Right lung (tissue), 5 donors: ENCODE measurements around the gene FBXO36. TPM values are rescaled to one million over a fixed set of nuclear protein-coding genes. Genes with fewer than 3 reads are reported as not detected.
"Not testable (repeated sequence)": the region's sequence is repeated elsewhere in the genome, so short reads cannot be mapped to it uniquely, and the experiment has no call there.

Experiments used
- DNase-seq, 2 donors: peaks; one replicate each; pipeline ENCODE4 v3.0.0-alpha.2; 2013
- polyA plus RNA-seq, 5 donors: library from polyadenylated mRNA; unstranded; fragments of 120-200 nt; gene quantifications; one replicate each; pipeline versions ENCODE4 v1.2.1 to v1.2.3, GENCODE V29; 2013; ENCODE audit warnings: inconsistent platforms in 1 of 5, low replicate concordance in 1 of 5; ENCODE audit not compliant: insufficient read length in 5 of 5, insufficient read depth in 1 of 5

The FBXO36 gene
- polyA plus RNA-seq, 5 donors, result 4.9 to 5.9 (median 5.5) TPM

- no peak for DNase-seq
Measured at GRCh38 chr2:229909090-229909489, 13.2 kb upstream of the FBXO36 start.

GRCh38 chr2:229910147-229910831 lies 12.0 kb upstream of the FBXO36 start:
- no peak for DNase-seq

- DNase-seq, result no peak
Measured at GRCh38 chr2:229910832-229911412, 11.4 kb upstream of the FBXO36 start.

- DNase-seq, result no peak
Measured at GRCh38 chr2:229914171-229914570, 8.1 kb upstream of the FBXO36 start.

GRCh38 chr2:229917793-229918192 lies 4.5 kb upstream of the FBXO36 start:
- DNase-seq, result no peak

- DNase-seq, result peak in 1 of 2 donors; percentile 2
Measured at GRCh38 chr2:229920011-229920641, 2.2 kb upstream of the FBXO36 start.

- peak; percentile 62 for DNase-seq
Measured at GRCh38 chr2:229921101-229921891, 1.0 kb upstream of the FBXO36 start.

- DNase-seq, result peak; percentile 98 to 99
Measured at GRCh38 chr2:229921892-229922448, 333 bp upstream of the FBXO36 start, which contains the start of gene TRIP12. Gene TRIP12, minus strand, starts transcription at chr2:229922009. Its CDS starts 41,930 bp downstream, at chr2:229880079.

- not testable (repeated sequence) for DNase-seq
Measured at GRCh38 chr2:229924541-229924940, 2.2 kb downstream of the FBXO36 start.

- DNase-seq, result no peak
Measured at GRCh38 chr2:229925201-229925600, 2.9 kb downstream of the FBXO36 start.

GRCh38 chr2:229927817-229928321 lies 5.6 kb downstream of the FBXO36 start:
- no peak for DNase-seq

- no peak for DNase-seq
Measured at GRCh38 chr2:229930656-229931055, 8.4 kb downstream of the FBXO36 start.

GRCh38 chr2:229931241-229931640 lies 8.9 kb downstream of the FBXO36 start:
- no peak for DNase-seq

- no peak for DNase-seq
Measured at GRCh38 chr2:229937537-229937936, 15.2 kb downstream of the FBXO36 start.

- DNase-seq, result no peak
Measured at GRCh38 chr2:229942671-229943070, 20.4 kb downstream of the FBXO36 start.

- DNase-seq, result no peak
Measured at GRCh38 chr2:229943171-229943570, 20.9 kb downstream of the FBXO36 start.

- DNase-seq, result no peak
Measured at GRCh38 chr2:229943770-229944449, 21.6 kb downstream of the FBXO36 start.

GRCh38 chr2:229945975-229946374 lies 23.7 kb downstream of the FBXO36 start:
- DNase-seq, result no peak

- DNase-seq, result no peak
Measured at GRCh38 chr2:229947544-229947943, 25.2 kb downstream of the FBXO36 start.

- no peak for DNase-seq
Measured at GRCh38 chr2:229952256-229952835, 30.0 kb downstream of the FBXO36 start.

GRCh38 chr2:229955663-229956062 lies 33.4 kb downstream of the FBXO36 start:
- no peak for DNase-seq
